Measurements from ENCODE around the gene RLF.

DNA sequence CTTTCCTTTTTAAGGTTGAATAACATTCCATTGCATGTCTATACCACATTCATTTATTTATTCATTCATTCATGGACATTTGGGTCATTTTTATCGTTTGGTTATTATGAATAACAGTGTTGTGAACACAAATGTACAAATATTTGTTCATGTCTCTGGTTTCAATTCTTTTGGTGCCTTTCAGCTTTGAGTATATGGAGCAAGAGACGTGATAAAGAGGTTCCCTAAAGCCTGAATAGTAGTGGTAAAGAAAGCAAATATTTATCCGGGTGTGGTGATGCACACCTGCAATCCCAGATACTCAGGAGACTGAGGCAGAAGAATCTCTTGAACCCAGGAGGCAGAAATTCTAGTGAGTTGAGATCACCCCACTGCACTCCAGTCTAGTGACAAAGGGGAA, 5.3 kb upstream of the RLF start:
- TF ChIP-seq, protein P1, sequence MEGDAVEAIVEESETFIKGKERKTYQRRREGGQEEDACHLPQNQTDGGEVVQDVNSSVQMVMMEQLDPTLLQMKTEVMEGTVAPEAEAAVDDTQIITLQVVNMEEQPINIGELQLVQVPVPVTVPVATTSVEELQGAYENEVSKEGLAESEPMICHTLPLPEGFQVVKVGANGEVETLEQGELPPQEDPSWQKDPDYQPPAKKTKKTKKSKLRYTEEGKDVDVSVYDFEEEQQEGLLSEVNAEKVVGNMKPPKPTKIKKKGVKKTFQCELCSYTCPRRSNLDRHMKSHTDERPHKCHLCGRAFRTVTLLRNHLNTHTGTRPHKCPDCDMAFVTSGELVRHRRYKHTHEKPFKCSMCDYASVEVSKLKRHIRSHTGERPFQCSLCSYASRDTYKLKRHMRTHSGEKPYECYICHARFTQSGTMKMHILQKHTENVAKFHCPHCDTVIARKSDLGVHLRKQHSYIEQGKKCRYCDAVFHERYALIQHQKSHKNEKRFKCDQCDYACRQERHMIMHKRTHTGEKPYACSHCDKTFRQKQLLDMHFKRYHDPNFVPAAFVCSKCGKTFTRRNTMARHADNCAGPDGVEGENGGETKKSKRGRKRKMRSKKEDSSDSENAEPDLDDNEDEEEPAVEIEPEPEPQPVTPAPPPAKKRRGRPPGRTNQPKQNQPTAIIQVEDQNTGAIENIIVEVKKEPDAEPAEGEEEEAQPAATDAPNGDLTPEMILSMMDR (IDR thresholded peaks at IDR 0.05), result no peak
- no peak for TF ChIP-seq EP300 (IDR thresholded peaks at IDR 0.05)
